GM19043 (cell line): ENCODE results near the gene SFT2D1.

Source experiments
- ATAC-seq: cut with Tn5 transposase; IDR thresholded peaks from one replicate; pipeline ENCODE4 v1.9.1; 2021; ENCODE audit warnings: low read depth; ENCODE audit not compliant: unreplicated experiment

SFT2D1 gene

DNA sequence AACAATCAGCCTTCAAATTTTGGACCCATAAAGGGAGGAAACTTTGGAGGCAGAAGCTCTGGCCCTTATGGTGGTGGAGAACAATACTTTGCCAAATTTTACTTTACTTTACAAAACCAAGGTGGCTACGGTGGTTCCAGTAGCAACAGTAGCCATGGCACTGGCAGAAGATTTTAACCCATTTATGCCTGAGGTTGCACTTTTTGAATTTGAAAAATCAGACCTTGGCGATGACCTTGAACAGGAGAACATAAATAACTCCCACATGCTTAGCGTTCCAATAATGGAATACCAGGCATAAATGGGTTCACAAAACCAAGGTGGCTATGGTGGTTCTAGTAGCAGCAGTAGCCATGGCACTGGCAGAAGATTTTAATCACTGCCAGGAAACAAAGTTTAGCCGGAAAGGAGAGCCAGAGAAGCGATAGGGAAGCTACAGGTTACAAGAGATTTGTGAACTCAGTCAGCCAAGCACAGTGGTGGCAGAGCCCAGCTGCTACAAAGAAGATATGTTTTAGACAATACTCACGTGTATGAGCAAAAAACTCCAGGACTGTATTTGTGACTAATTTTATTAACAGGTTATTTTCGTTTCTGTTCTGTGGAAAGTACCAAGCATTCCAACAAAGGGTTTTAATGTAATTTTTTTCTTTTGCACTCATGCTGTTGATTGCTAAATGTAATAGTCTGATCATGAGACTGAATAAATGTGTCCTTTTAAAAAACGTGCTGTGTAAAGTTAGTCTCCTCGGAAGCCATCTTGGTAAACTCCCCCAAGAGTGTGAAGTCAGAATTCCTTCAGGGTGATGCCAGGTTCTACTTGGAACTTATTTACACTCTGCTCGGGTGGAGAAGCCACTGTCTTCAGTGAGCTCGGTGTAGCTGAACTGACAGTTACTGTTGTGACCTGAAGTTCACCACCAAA, 6.7 kb downstream of the SFT2D1 start:
- no peak for ATAC-seq

DNA sequence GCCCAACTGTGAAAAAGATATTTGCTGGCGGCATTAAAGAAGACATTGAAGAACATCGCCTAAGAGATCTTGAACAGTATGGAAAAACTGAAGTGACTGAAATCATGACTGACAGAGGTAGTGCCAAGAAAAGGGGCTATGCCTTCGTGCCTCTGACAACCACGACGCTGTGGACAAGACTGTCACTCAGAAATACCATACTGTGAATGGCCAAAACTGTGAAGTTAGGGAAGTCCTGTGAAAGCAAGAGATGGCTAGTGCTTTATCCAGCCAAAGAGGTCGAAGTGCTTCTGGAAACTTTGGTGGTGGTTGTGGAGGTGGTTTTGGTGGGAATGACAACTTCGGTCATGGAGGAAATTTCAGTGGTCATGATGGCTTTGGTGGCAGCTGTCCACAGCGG, 7.5 kb downstream of the SFT2D1 start:
- ATAC-seq, result no peak

DNA sequence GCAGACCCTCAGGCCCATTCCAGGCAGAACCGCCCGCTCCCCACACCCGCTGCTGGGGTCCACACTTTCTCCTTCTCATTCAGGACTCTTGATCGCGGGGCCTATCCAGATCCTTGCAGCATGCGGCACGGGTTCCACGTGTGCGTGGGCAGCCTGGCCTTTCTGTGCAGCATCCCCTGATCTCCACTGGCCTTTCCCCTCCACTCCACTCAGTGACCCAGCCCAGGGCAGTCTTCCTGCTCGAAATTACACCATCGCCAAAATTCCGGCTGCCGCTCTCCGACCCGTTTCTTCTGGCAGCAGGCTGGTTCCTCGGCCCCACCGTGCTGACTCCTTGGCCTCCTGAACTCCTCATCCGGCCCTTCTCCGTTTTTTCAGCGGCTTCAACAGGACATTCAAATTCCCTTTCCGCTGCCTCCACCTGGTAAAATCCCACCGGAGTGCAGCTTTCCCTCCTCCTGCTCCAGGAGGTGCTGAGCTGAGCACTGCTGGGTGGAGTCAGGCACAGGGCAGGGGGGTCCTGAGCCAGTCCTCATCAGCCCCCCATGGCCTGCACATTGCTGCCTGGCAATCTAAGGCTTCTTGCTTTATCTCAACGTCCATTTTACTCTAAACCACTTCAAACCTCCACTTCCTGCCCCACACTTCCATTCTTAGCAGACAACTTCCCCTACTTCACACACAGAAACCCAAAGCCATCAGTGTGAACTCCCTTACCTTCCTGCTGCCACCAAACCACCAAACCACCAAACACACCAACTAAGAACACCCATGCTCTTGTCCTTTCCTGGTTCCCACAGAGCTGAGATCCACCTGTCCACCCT, 9.0 kb downstream of the SFT2D1 start:
- peak; percentile 84 for ATAC-seq

DNA sequence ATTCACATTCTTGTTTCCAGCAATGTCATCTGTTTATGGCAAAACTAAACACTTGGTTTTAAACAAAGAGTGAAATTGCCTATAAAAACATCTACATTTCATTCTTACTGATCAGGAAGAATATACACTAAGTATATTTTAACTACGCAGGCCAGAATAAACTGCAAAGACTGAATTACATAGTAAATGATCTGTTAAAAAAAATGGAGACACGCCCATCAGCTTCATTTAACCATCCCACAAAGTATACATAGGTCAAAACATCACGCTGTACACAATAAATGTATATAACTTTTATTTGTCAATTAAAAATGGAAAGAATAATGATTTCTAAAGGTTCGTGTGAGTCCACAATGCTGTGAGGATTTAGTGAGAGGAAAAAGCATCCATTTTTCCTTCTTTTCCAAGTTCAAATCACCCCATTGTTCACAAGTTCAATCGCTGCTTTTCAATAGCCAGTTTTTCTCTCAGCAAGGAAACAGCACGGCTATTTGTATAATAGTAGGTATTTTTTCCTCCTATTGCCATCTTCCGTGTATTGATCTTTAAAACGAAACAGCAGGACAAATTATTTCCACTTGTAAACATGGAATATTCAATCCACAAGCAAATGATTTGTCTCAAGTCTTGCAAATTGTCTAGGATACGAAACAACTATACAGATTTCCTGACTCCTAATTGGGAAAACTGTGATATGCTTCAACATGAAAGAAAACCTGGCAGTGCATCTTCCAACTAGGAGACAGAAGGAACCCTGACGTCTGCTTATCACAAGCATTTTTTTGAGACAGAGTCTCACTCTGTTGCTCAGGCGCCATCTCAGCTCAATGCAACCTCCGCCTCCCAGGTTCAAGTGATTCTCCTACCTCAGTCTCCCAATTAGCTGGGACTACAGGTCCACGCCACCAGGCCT, 10.6 kb downstream of the SFT2D1 start:
- no peak for ATAC-seq

DNA sequence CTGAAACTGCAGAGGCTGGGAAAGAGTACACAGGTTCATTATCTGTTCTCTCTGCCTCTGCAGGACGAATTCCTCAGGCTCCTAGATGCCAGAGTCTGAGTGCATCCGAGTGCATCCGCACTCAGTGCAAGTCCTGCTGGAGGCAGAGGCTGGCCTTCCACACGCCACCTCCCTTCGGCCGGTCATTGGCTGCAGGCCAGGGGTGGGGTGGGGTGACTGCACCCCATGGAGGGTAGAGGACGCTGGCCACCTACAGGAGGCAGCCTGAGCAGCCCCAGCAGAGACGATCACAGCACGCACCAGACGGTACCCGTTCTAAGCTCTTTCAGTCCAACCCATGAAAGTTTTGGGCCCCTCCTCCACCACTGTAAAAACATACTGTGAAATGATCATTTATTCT, 11.7 kb downstream of the SFT2D1 start:
- ATAC-seq, result no peak

DNA sequence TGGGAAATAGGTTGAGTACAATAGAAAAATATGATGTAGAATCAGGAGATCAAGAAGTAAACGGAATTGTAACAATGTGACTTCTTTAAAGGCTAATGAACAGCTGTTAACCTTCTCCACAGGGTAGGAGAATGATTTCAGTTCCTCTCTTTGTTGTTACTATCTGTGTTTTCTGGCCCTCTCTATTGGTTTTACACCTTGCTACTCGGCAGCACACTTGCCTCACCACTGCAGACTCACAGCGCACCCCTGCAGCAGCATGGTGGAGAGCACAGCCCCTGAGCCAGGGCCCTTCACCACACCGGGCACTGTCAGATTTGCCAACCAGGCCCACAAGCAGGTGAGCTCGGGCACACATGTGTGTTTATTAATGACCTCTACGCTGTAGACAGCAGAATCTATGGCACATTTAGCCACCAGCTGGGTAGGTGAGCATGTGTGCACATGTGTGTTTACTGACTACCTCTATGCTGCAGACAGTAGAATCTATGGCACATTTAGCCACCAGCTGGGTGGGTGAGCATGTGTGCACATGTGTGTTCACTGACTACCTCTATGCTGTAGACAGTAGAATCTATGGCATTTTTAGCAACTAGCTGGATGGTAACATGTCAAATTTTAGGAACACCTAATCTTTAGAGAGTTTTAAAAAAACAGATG, 16.8 kb downstream of the SFT2D1 start:
- ATAC-seq, result peak; percentile 94

DNA sequence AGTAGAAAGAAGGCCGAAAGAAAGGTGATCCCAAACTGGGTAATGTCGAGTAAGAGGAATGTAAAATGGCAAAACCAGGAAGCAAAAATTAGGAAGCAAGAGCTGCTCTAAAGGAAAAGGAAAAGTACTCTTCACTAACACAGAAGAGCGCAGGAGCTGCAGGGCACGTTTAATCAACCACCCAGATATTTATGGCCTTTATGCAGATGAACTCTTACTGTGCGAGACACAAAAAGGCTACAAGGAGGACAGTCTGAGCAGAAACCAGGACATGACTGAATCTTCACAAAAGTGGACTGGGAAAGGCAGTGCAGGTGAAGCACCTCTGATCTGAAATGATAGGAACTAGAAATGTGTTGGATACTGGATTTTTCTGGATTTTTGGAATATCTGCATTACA, 18.9 kb downstream of the SFT2D1 start:
- ATAC-seq, result no peak

DNA sequence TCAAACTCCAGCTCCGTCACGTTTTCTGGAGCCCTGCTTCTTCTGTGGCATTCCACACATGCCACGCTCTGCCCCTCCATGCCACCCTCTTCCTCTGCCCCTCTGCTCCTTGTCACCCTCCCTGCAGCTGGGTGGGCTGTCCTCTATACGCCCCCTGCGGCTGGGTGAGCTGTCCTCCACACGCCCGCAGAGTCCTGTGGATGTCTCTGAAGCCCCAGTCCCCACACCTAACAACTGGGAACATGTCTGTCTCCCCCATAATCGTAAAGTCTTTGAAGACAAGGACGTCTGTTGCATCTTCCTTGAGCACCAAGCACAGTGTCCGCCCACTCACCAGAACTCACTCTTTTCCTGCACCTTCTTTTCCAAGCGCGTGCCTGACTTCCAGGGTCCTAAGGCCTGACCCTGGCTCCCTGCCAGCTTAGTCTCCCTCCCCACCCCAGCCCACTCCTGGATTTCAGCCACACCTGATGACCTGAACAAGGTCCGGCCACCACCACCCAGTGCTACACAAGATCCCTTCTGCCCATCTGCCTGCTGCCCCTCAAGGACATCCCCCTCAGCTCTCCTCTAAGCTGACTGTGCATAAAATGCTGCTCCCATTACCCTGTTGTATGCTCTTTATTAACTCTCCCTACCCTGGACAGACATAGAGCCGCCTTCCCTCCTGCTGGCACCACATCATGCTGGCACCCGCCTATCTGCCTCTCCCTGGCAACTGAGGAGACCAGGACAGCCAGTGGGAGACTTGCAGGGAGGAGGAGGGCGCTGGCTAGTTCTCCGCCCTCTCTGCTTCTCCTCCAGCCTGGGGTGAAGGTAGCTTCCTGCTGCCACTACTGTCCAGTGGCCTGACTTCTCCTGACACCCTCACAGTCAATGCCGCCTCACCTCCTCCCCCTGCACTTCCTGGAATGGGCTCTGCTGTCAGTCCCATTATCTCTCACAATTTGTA, 23.4 kb downstream of the SFT2D1 start:
- no peak for ATAC-seq

DNA sequence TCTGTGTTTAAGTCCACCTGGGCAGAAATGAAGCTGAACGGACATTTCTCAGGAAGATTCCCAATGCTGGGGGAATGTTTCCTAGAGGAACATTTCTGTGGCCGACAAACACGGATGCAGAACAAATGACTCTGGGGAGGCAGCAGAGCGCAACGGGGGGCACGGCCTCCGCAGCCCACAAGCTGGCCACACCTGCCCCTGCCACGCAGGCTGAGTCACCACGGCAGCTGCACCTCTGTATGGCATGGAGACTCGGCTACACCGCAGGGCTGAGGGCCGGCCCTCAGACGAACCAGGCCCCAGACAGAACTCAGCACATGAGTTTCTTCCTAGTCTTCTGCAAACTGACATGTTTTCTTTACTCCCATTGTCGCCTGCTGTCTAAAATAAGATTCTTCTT, 24.1 kb downstream of the SFT2D1 start:
- ATAC-seq, result no peak

DNA sequence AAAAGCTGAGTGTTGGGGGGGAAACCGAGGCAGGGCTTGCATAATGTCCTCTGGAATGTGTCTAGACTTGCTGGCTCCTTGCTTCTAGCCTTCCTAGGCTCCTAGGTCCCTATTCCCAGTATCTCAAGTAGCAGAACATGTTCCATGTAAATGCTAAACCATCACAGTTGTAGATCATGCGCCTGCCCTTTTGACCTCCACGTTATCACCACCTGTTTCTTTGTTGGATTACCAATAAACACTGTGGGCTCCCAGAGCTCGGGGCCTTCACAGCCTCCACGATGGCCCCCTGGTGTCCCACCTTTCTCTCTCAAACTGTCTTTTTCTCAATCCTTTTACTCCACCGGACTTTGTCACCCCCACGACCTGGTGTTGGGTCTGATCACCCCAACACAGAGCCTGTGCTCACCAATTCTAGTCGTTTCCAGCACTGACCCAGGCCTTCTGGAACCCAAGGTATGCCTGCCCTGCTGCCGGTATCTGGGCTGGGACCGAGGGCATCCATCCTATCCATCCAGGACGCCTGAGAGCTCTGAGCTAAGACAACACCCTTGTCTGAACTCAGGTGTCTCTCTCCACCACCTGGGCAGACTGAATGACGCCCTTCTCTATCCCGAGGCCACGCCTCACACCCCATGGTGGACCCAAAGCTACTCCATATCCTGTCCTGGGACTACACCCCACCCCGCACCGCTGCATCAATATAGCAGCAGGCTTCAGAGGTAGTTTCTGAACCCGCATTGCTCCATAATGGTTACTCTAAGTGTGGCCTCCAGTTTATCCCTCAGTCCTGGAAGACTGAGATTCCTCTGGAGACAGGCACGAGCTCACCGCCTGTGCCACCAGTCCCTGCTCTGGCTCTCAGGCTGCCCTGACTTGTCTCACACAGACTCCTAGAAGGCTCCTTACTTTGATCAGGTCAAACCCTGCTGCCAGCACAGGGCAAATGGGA, 24.8 kb downstream of the SFT2D1 start:
- no peak for ATAC-seq

DNA sequence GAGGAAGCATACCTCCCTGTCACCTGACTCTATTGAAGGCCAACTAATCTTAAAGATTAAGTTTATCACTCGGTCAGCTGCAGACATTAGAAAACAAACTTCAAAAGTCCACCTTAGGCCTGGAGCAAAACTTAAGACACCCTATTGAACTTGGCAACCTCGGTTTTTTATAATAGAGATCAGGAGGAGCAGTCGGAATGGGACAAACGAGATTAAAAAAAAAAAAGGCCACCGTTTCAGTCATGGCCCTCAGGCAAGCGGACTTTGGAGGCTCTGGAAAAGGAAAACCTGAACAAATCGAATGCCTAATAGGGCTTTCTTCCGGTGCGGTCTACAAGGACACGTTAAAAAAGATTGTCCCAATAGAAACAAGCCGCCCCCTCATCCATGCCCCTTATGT, 26.9 kb downstream of the SFT2D1 start:
- ATAC-seq, result no peak

DNA sequence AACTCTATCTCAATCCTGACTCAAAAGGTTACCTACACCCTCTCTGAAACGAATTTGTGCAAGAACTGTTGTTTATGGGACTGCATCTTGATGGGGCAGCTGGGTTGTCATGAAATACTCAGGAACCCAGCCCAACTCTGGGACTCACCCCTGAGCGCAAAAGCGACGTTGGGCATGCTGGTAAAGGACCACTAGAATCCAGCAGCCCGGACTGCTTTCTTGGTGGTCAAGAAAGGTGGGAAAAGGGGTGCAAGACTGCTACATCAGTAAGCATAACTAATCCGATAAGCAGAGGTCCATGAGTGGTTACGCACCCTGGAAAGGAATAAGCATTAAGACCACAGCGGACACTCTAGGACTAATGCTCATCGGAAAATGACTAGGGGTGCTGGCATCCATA, 27.9 kb downstream of the SFT2D1 start:
- no peak for ATAC-seq

DNA sequence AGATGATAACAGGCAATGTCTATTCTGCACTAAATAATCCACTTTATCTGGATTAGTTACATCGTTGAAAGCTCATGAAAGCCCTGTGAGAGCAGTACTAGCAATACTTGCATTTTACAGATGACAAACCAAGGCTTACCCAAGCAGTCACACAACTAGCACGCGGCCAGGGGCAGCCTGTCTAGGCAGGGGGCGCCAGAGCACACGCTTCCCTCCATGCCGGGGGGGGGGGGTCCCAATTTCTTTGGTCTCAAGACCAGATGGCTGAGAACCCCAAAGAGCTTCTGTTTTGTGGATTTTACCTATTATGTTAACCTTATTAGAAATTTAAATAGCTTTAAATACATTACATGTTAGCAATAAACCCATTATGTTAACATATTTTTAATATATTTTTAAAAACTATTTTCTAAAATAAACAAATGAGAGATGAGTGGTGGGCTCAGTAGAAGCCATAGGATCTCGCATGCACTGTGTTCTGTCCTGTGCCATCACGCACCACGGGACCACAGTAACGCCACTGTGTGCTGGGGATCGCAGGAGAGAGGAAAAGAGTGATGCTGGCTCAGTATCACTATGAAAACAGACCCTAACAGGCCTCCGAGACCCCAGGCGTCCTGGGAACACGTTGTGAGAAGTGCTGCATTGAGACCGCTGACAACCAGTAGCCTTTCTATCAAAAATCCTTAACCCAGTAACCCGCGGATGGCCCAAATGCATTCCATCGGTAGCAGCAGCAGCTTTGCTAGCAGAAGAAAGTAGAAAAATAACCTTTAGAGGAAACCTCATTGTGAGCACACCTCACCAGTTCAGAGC, 28.9 kb downstream of the SFT2D1 start:
- peak; percentile 86 for ATAC-seq

DNA sequence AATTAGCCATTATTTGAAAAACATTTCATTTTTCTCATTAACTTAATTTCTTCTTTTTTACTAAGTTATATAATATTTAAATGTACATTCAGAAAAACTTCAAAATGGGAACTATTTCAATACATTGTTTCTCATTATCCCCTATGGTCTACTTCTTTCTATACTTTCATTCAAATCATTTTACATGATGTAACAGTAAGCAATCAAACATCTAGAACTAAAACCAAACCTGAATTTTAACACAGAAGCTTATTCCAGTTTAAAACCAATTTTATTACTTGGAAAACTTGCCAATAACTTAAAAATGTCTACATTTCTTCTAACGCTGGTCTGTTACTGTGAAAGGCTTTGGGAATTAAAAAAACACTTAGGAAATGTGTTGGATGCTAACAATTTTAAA, 29.5 kb downstream of the SFT2D1 start:
- ATAC-seq, result no peak

DNA sequence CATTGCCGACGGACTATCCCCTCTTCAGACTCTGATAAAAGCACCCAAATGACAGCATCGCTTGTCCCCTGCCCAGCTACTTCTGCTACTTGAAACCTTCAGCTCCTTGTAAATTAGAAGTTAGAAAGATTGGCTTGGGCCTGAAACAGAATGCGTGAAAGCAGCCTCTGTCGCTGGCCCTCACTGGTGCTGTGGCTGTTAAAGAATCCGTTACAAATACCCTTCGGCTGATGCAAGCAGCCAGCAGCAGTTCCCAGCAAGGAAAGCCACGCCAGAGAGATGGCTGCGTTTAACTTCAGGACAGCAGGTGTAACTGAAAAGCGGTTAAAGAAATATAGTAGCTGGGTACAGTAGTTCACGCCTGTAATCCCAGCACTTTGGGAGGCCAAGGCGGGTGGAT, 31.7 kb downstream of the SFT2D1 start:
- ATAC-seq, result no peak

DNA sequence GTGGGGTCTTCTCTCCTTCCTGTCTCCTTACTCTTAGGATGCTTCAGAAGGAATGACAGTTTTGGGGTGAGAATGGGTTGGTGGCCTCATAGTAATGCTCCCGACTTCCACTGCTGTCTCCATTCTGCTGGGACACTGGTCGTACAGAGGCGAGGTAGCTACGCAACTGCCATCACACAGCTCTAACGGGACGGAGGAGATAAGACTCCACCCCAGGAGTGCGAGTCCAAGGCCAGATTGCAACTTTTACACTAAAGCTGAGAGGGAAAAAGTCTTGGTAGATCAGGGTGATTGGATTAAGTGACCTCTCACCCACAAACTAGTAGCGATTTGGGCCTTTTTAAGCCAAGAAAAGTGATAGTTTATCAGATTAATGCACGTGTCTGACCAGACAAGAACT, 32.4 kb downstream of the SFT2D1 start:
- no peak for ATAC-seq
